OCI-M1 (cell line): ENCODE measurements around the gene TASP1.
"Not testable (repeated sequence)": the region's sequence is repeated elsewhere in the genome, so short reads cannot be mapped to it uniquely, and the experiment has no call there.

ENCODE experiments used
- DNase-seq: peaks from one replicate; lab custom pipeline; 2025; lab: John Stamatoyannopoulos, UW

The TASP1 gene

DNA sequence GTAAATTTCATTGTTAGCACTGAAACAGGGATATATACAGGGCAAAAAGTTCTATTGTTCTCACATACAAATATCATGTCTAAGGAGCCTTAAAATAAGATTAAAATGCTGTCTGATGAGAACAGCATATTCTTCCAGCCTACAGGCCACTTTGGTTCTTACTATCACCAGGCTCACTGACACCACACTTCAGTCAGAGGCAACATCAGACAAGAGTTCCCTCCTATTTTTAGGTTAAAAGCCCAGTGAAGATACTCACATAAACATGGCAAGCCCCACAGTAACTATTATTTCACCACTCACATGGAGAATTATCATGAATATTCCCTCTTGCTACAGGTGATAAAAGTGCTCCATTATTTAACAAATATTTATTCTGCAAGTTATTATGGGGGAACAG lies 241.9 kb downstream of the TASP1 start:
- no peak for DNase-seq

DNA sequence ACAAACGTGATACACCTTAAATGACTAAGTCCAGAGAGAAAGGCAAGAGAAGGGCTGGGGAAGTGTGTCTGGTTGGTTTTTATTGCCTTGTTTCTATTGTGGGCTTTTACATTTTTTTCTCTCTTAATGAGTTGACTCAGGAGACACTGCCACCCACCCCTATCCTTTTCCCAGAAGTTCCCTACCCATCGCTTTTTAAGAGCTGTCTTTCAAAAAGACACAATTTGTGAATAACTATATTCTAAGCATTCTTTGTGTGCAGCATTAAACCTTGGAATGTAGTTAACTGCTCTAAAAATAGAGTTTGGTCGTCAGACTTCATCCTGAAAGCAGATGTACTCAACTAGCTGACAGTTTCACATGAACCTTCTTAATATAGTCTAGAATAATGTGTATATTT lies 242.7 kb downstream of the TASP1 start:
- DNase-seq, result no peak

DNA sequence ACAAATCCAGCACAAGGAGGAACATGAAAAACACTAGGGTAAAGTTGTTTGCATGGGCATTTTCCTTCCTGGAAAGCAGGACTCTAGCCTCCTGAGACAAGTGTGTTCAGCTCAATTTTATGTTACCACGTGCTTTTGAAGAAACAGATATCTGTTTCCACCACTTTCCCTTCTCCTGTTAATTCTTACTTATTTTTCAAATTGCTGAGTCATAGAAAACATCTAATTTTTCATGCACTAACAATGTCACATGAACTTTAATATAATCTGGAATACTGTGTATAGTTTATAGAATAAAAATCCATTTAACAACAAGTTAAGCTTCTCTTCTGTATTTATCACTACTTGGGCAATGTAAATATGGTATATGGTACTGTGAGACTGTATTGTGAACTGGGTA lies 243.5 kb downstream of the TASP1 start:
- no peak for DNase-seq

DNA sequence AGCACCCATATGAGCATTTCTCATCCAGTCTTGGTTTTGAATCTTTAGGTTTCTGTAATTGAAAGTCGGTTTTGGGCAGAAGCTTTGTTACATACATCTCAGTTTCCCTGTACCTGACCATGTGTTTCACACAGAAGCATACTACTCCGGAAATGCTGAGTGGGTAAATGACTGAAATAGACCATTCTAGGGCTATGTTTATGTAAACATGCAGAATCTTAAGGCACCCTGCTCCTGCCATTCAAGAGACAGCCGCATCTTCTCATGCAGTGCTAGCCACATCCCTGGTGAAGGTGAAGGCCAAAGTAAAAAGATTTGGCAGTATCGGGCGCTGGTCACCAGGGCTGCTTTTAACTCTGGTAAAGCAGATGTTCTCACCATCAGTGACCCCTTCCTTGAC lies 246.3 kb downstream of the TASP1 start:
- DNase-seq, result no peak

DNA sequence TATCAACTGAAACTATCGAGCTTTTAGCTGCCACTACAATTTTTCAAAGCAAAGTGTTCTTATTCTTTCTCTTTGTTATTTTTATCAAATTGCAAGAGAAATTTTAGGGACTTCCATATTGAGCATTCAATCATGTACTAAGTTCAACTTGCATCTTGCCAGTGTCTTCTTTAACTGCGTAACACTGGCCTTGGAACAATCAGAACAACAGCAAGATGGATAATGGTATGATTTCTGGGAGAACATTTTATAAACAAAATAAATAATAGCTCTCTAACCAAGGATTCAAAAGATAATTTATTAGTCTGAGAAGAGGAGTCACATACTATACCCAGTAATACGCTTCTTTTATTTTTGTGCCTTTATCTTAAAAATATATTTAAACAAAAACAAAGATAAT lies 249.6 kb downstream of the TASP1 start:
- DNase-seq, result no peak

DNA sequence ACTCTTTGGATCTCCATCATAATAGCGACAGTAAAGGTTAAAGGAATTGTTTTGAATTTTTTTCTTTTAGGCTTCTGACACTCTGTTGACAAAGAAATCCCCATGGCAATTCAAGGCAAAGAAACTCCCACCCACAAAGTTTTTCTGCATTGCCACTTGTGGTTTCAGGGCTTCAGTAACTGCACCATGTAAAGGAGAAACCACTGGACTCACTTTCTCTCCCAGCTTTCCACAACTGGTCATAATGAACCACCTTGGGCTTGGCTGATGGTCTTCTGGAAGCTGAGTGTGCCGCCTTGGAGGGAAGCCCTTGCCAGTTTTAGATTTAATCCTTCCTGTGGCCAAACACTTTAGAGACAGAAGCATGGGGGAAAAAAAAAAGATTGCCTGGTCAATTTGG lies 254.6 kb downstream of the TASP1 start:
- DNase-seq, result no peak

DNA sequence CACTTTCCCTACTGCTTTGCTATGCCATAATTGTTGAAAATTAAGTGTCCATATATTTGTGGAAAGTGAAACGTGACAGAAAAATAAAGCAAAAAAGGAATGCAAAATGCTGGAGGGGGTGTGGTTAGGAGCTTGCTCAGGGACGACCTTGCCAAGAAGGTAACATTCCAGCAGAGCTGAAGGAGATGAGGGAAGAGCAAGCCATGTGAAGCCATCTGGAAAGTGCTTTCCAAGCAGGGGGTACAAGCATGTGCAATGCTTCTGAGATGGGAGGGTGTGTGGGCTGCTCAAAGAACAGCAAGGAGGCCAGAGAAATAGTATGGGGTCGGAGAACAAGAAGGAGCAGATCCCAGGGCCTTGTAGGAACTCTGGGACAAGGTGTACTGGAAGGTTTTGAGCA lies 255.9 kb downstream of the TASP1 start:
- DNase-seq, result no peak

DNA sequence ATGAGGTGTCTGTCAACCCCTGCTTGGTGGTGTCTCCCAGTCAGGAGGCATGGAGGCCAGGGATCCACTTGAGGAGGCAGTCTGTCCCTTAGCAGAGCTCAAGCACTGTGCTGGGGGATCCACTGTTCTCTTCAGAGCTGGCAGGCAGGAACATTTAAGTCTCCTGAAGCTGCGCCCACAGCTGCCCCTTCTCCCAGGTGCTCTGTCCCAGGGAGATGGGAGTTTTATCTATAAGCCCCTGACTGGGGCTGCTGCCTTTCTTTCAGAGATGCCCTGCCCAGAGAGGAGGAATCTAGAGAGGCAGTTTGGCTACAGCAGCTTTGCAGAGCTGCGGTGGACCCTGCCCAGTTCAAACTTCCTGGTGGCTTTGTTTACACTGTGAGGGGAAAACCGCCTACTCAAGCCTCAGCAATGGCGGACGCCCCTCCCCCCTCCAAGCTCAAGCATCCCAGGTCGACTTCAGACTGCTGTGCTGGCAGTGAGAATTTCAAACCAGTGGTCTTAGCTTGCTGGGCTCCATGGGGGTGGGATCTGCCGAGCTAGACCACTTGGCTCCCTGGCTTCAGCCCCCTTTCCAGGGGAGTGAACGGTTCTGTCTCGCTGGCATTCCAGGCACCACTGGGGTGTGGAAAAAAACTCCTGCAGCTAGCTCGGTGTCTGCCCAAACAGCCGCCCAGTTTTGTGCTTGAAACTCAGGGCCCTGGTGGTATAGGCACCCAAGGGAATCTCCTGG lies 258.1 kb downstream of the TASP1 start:
- DNase-seq, result not testable (repeated sequence)

DNA sequence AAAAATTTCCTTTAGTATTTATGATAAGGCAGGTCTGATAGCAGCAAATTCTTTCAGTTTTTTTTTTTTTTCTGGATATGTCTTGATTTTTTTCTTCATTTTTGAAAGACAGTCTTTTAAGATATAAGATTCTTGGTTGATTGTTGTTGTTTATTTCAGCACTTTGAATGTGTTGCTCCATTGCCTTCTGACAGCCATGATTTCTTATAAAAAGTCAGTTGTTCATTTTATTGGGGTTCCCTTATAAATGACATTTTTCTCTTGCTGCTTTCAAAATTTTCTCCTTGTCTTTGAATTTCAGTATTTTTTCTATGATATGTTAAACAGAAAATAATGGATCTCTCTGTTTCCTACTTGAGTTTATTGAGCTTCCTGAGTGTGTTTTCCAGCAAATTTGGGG lies 265.3 kb downstream of the TASP1 start:
- DNase-seq, result no peak

DNA sequence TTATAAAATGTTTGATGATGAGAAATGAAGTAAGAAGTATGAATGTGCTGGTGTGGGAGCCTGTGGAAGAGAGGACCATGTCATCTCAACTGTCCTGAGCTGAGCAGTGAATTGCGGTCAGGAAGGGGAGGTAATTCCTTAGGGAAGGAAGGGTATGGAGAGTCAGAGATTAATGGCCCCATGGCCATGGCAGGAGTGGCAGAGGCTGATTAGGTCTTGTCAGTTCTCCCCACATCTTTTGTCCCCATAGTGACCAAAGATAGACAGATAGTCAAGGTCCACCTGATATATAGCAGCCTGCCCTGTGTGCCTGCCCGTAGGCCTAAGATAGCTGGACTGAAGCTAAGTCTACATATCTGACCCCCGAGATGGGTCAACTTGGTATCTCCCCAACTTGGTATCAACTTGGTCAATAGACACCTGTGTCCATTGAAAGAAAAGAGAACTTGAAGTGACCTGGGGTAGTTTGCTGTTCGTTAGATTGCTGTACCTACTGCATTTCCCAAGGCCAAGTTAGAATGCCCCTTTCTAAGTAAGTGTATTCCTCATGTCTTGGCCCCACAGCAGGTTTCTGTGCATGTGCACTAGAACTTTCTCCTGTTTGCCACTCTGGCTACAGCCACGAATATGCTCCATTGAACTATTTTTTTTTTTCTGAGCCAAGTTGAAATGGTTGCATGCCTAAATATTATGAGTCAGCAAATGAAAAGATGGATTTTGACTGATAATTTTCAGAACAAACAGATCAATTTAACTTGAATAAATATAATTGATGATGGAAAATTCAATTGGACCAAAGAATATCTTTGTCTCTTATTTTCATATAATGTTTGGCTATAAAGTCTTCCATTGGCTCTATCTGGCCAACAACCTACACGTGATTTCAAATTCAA lies 274.2 kb downstream of the TASP1 start:
- DNase-seq, result no peak

DNA sequence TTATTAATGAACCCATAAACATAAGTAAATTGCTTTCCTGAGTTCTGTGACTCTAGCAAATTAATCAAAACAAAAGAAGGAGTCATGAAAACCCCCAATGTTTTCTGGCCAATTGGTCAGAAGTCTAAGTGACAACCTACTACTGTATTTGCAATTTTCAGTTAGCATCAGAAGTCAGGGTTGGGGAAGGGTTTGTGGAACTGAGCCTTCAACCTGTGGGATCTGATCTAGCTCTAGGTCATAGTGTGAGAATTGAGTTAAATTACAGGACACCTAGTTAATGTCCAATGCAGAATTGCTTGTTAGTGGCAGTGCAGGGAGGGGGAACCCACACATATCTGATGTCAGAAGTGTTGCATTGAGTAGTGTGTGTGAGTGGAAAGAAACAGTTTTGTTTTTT lies 275.3 kb downstream of the TASP1 start:
- DNase-seq, result no peak

DNA sequence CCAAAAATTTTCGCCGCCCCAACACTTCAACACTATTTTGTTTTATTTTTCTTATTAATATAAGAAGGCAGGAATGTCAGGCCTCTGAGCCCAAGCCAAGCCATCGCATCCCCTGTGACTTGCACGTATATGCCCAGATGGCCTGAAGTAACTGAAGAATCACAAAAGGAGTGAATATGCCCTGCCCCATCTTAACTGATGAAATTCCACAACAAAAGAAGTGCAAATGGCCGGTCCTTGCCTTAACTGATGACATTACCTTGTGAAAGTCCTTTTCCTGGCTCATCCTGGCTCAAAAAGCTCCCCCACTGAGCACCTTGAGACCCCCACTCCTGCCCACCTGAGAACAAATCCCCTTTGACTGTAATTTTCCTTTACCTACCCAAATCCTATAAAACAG lies 276.6 kb downstream of the TASP1 start:
- not testable (repeated sequence) for DNase-seq

DNA sequence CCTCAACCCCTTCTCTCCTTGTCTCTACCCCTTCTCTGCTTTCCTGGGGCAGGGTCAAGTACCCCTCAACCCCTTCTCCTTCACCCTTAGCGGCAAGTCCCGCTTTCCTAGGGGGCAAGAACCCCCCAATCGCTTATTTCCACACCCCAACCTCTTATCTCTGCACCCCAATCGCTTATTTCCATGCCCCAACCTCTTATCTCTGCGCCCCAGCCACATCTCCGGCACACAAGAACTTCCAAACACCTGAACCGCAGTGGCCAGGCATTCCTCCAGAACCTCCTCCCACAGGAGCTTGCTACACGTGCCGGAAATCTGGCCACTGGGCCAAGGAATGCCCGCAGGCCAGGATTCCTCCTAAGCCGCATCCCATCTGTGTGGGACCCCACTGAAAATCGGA lies 279.8 kb downstream of the TASP1 start:
- not testable (repeated sequence) for DNase-seq

DNA sequence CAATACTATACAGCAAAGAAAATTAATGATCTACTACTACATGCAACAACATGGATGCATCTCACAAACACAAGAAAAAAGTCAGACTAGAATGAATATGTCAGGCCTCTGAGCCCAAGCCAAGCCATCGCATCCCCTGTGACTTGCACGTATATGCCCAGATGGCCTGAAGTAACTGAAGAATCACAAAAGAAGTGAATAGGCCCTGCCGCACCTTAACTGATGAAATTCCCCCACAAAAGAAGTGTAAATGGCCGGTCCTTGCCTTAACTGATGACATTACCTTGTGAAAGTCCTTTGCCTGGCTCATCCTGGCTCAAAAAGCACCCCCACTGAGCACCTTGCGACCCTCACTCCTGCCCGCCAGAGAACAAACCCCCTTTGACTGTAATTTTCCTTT lies 280.9 kb downstream of the TASP1 start:
- DNase-seq, result not testable (repeated sequence)

DNA sequence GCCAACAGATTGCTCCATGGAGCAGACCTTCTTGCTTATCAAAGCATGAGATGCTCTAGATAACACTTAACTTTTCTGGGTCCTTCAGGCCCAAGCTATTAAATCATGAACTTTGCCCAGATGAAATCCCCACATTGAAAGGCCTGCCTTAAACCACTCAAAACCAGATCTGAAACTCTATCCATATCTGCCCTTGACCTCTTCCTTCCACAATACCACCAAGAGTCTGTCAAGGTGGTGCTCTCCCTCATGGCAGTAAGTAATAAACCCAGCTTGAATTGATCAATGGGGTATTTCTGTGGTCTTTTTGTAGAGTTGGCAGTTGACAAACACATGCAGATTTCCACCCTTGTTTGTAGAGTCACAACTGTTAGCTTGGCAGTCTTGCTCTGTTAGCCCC lies 282.1 kb downstream of the TASP1 start:
- no peak for DNase-seq

DNA sequence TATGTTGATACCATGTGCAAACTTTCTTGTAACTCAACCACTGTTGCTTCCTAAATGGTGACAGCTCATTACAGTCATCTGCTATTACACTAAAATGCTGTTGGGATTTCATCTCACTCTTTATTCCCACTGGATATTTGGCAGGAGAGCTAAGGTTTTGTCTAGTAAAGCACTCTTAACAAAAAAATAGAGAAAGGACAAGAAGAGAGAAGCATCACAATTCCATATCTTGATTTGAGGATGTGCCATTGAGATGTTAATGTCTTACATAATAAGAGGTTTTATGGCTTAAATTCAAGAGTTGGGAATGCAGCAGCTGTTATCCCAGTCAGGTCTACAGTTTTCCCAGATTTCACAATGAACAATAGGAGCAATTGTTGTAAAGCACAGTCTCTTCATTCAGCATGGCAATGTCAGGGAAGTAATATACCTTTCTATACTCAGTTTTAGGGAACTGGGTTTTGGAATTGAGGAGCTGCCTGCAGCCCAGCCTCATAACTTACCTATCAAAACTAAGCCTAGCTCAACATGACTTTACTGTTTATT lies 282.7 kb downstream of the TASP1 start:
- DNase-seq, result no peak

DNA sequence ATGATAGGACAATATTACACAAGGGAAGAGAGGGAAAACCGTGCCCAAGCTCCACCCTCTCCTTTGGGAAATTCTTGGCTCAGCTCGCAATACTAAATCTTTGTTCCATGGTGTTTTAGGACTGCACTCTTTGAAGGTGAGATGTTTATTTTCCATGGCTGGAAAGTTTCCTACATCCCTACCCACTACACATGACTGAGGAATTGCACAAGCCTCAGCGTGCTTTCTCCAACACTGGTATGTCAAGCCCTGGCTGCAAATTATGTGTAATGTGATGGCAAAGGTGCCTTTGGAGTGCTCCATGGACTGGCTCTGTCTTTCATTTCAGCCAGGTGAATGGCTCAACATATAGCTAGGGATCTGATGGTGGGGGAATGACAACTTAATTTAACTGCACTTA lies 283.3 kb downstream of the TASP1 start:
- no peak for DNase-seq

DNA sequence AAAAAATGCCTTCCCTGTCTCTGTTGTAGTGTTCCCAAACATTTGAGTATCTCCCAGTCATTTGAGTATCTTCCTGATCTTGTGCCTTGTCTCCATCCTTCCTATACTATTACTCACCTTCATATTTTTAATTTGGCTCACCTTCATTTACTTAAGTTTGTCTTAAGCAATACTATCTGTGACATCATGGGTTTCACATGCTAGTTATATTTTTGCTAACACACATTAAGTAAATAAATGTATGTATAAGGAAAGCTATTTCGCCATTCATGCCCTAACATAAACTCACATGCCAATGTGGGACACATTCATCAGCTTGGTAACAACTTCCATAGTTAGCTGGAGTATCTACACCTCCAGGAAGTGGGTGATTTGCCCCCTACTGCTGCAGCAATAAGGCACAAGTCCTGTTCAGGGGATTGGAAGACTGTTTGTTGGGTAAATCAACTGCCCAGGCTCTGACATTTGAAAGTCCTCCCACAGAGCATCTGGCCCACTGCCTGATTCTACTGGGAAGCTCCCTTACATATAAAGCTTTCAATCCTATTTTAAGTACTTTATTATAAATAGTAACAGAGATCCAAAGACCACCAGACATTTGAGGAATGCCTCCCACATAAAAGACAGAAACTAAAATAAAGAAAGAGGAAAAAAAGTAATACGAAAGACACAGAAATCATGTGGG lies 285.3 kb downstream of the TASP1 start:
- DNase-seq, result no peak

DNA sequence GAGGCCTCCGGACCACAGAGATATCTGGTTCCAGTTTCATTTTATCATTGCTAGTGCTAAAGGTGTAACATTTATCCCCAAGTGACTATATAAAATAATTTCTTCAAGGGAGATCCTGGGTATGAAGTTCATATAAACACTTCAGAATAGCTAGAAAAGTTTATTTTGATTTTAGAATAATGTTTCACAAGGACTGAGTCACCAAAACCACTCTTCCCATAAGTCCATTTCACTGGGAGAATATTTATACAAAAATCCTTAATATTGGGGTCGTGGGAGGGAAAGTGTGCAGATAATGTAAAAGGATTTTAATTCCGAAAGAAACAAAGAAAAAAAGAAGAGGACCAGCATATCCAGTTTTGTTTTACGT lies 289.5 kb downstream of the TASP1 start:
- no peak for DNase-seq

DNA sequence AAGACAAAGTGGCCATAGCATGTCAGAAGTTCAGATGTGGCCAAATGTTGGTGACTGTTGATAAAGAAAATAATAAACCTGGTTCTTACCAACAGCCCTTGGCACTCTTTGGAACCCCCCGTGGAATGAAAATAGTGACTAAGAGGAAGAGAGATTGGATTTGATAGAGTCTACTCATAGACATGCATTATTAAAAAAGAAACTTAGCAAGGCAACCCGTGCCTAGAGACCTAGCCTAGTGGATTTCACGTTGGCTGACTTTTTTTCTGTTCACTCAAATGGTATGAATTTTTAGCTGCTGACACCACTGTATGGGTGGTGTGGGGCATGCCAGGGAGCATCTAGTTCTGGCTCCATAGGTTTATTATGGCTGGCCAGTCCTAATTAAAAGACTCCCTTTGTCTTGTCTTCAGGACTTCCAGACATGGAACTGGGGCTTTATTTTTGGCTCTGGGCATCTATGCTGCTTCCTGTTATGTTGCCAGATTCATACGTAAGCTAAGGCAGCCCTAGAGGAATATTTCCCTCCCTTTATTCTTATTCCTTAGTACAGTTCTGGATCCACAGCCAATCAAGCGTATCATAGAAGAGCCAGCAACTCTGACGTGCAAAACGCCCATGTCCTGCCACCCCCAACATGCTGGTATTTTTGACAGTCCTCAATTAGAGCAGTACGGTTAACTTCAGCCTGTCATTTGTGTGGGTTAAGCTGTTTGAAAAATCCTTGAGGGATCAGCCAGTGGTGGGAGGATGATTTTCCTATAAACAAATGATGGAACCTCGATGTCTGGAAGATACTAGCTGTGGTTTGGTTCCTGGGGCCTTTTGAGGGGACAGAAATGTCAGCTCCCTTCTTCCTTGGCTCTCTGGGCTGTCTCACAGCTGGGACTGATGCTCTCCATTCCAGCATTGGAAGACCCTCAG lies 290.2 kb downstream of the TASP1 start:
- no peak for DNase-seq

DNA sequence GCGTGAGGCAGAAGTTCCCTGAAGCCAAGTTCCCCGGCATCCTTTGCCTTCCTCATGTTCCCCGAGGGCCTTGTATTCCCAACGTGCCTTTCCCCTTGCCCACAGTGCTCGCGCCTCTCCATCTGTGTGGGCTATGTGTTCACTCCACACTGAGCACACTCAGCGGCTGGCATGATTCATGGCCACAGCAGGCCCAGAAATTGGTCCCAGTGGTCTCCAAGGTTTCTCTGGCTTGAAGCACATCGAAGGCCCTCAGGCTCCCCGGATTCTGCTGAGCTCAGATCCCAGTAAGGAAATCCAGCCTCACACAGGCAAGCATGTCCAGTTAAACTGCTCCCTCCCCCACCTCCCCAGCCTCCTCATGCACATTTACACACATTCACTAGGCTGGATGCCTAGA lies 294.1 kb downstream of the TASP1 start:
- no peak for DNase-seq
